ENCODE measurements around the gene AP4M1. TPM values are rescaled to one million over a fixed set of nuclear protein-coding genes. Genes with fewer than 3 reads are reported as not detected.
A peak's percentile ranks its signal among the peaks of the same experiment; 100 is the strongest.

AP4M1 gene
- total and polyA plus RNA-seq, 9 of the 15 experiments (the other 6 are each of a cell fraction or from before 2014, with no cell fraction given), result 1.3 to 30.9 (median 14.1) TPM

GRCh38 chr7:100088621-100089457, 12.6 kb upstream of the AP4M1 start, which contains the start of gene COPS6:
TSS of gene COPS6 (plus strand) at chr7:100088969. CDS start at chr7:100088991, 22 bp downstream.
- Histone ChIP-seq H3K27ac (ENCODE audit: extremely low read depth, low read depth, low read length) (peak within 1 kb of the TSS; percentile 97), H3K9me1 (ENCODE audit: control insufficient read depth, insufficient read depth, low read length) (no peaks in the 10 kb centered on the region), H3K4me2 (ENCODE audit: insufficient read depth, low read length) (peak within 1 kb of the TSS; percentile 96), H4K20me1 (replicated peaks; ENCODE audit: control insufficient read depth, insufficient read depth, low read length) (peaks cover 20% of the 10 kb centered on the region), H3K36me3 (ENCODE audit: control insufficient read depth, insufficient read depth, low read length) (peaks cover 41% of the 10 kb centered on the region), H3K9me3 (replicated peaks; ENCODE audit: control insufficient read depth, insufficient read depth, low read depth, low read length) (no peaks in the 10 kb centered on the region), H3K4me1 (replicated peaks in 1 of 2; ENCODE audit: control insufficient read depth in 2 of 2, insufficient read depth in 2 of 2, low read length in 2 of 2) (peaks cover 23 to 26% of the 10 kb centered on the region in 2 experiments), H3K4me3 (peak within 1 kb of the TSS; percentile 87), H2AFZ (ENCODE audit: low read depth, low read length) (peak within 1 kb of the TSS; percentile 98), H3K27me3 (ENCODE audit: control insufficient read depth in 2 of 2, insufficient read depth in 2 of 2, low read length in 2 of 2) (no peaks in the 10 kb centered on the region), H3K79me2 (ENCODE audit: control insufficient read depth, insufficient read depth, low read length) (peaks cover 19% of the 10 kb centered on the region), H3K9ac (ENCODE audit: insufficient read depth in 1 of 2, low read depth in 2 of 2, low read length in 2 of 2) (peak within 1 kb of the TSS; percentile 96 to 97)
- ChIA-PET POLR2A (interaction anchor here (0.6 to 7.9 kb wide), 6 partner anchors 9 to 594 kb away, joined by 3 to 115 read pairs (median 3); partner anchors contain the start of genes AP4M1, LAMTOR4 and MCM7), CTCF (ENCODE audit: low intra/inter-chr PET ratio) (interaction anchor here (0.6 kb wide), 1 partner anchor 44 kb away, joined by 3 read pairs; no protein-coding TSS in a partner anchor)
- DNase-seq (ENCODE audit: extremely low read depth in 1 of 4, low spot score in 3 of 4), result peak; percentile 87 to 92 (median 90)
- TSS peak; percentile 55 for BruUV-seq (replicated peaks)
- under 1% methylated on average over 54 of the region's 68 CpGs for WGBS (ENCODE audit: insufficient coverage, low coverage, missing lambda C conversion rate)
- FAIRE-seq, result peak; percentile 64
- in situ Hi-C loops (cut with MboI) (no loop called here), intact Hi-C loops (cut with micrococcal nuclease) (no loop called here)
- peak; percentile 66 for ATAC-seq
- TF ChIP-seq IRF9 (tag; IDR thresholded peaks at IDR 0.05) (no peak), ZNF766 (CRISPR knock-in tag; conservative IDR thresholded peaks at IDR 0.05) (peak; percentile 75), ZC3H4 (CRISPR knock-in tag; IDR thresholded peaks at IDR 0.05; ENCODE audit: borderline replicate concordance) (no peak), THAP12 (CRISPR knock-in tag; IDR thresholded peaks at IDR 0.05) (no peak; the same call in 1 of the 2 replicates), PCBP1 (IDR thresholded peaks at IDR 0.05; ENCODE audit: low read depth, low read length, poor library complexity, severe bottlenecking) (peak; percentile 82), ZNF696 (CRISPR knock-in tag; conservative IDR thresholded peaks at IDR 0.05) (no peak), BACH1 (tag; IDR thresholded peaks at IDR 0.05) (no peak), VEZF1 (CRISPR knock-in tag; IDR thresholded peaks at IDR 0.05) (peak; percentile 81), RNF2 (IDR thresholded peaks at IDR 0.05) (peak; percentile 90), HOMEZ (CRISPR knock-in tag; IDR thresholded peaks at IDR 0.05) (no peak), POLR3G (IDR thresholded peaks at IDR 0.05; ENCODE audit: extremely low read depth, insufficient read length, insufficient replicate concordance) (no peak), CREB5 (CRISPR knock-in tag; IDR thresholded peaks at IDR 0.05) (no peak), TRIM24 (IDR thresholded peaks at IDR 0.05) (no peak; a peak in 1 of 4 replicates)

All from K562 (cell line).